IgD-negative memory B cell (primary cell): ENCODE measurements around the gene PI4K2A. TPM values are rescaled to one million over a fixed set of nuclear protein-coding genes. Genes with fewer than 3 reads are reported as not detected.
A peak's percentile ranks its signal among the peaks of the same experiment; 100 is the strongest.
"Not testable (repeated sequence)": the region's sequence is repeated elsewhere in the genome, so short reads cannot be mapped to it uniquely, and the experiment has no call there.

Source experiments
- H3K27ac Mint-ChIP-seq, 3 donors: one replicate each; pipeline ENCODE4 v1.8.0; 2020 to 2022; ENCODE audit warnings: mild to moderate bottlenecking in 3 of 3, mixed read lengths in 3 of 3, moderate library complexity in 1 of 3
- H3K27me3 Mint-ChIP-seq: one replicate; pipeline ENCODE4 v1.8.0; 2021; ENCODE audit warnings: mixed read lengths
- H3K36me3 Mint-ChIP-seq: one replicate; pipeline ENCODE4 v1.8.0; 2020; ENCODE audit warnings: mild to moderate bottlenecking, mixed read lengths
- H3K4me1 Mint-ChIP-seq, 3 donors: one replicate each; pipeline ENCODE4 v1.8.0; 2020 to 2022; ENCODE audit warnings: mixed read lengths in 3 of 3, mild to moderate bottlenecking in 1 of 3
- H3K4me3 Mint-ChIP-seq, 4 donors: one replicate each; pipeline ENCODE4 v1.8.0; 2020 to 2022; ENCODE audit warnings: mild to moderate bottlenecking in 4 of 4, mixed read lengths in 4 of 4, moderate library complexity in 3 of 4
- H3K9me3 Mint-ChIP-seq, 3 donors: one replicate each; pipeline ENCODE4 v1.8.0; 2020 to 2021; ENCODE audit warnings: mixed read lengths in 3 of 3, mild to moderate bottlenecking in 1 of 3
- polyA plus RNA-seq: library from polyadenylated mRNA; unstranded; fragments of 300-500 nt; fragmentation: Illumina TruSeq; gene quantifications from one replicate; pipeline ENCODE4 v1.2.3, GENCODE V29; 2021

PI4K2A gene
- polyA plus RNA-seq, 1 donor from 2014 or later, result 10.0 TPM

DNA sequence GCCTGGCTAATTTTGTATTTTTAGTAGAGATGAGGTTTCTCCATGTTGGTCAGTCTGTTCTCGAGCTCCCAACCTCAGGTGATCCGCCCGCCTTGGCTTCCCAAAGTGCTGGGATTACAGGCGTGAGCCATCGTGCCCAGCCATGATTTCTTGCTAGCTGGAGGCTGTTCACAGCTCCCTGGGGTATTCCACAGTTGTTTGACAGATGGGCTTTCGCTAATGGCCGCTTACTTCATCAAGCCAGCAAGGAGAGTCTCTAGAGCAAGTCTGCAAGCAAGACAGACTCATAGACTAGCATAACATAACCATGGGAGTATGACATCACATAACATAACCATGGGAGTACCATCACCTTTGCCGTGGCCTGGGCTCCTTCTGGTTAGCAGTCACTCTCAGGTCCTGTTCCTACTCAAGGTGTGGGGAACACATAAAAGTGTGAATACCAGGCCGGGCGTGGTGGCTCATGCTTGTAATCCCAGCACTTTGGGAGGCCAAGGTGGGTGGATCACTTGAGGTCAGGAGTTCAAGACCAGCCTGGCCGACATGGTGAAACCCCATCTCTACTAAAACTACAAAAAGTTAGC lies 57.7 kb downstream of the PI4K2A start:
- not testable (repeated sequence) for H3K4me1 Mint-ChIP-seq, H3K9me3 Mint-ChIP-seq, H3K36me3 Mint-ChIP-seq, H3K27ac Mint-ChIP-seq, H3K27me3 Mint-ChIP-seq, H3K4me3 Mint-ChIP-seq

DNA sequence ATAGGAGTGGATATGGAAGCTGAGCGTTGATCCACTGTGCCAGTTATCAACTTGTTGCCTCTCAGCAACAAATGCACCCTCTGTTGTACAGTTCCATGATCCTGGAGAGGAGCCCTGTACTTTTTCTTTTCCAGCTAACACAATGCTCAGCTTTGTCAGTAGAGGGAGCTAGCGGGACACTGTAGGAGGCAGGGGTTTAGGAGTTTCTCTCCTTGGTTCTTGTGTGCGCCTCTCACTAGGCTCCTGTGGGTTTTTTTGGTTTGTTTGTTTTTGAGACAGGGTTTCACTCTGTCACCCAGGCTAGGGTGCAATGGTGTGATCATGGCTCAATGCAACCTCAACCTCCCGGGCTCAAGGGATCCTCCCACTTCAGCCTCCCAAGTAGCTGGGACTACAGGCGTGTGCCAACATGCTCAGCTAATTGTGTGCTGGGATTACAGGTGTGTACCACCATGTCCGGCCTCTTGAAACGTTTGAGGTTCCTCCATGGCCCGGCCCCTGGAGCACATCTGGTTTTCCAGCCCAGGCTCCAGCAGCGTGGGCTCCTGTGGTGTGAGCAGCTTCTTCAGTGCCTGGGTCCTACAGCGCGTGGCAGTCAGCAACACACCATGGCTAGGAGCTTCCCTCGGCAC lies 61.1 kb downstream of the PI4K2A start:
- H3K9me3 Mint-ChIP-seq, result no peaks in the 10 kb centered on the region
- H3K27me3 Mint-ChIP-seq, result peaks cover 8% of the 10 kb centered on the region
- H3K36me3 Mint-ChIP-seq, result no peaks in the 10 kb centered on the region
- H3K27ac Mint-ChIP-seq, result no peak overlapping the region
- H3K4me3 Mint-ChIP-seq, result peak overlapping the region in 1 of 4 donors; percentile 39
- peaks cover 0 to 4% (median 2%) of the 10 kb centered on the region in 3 donors for H3K4me1 Mint-ChIP-seq

DNA sequence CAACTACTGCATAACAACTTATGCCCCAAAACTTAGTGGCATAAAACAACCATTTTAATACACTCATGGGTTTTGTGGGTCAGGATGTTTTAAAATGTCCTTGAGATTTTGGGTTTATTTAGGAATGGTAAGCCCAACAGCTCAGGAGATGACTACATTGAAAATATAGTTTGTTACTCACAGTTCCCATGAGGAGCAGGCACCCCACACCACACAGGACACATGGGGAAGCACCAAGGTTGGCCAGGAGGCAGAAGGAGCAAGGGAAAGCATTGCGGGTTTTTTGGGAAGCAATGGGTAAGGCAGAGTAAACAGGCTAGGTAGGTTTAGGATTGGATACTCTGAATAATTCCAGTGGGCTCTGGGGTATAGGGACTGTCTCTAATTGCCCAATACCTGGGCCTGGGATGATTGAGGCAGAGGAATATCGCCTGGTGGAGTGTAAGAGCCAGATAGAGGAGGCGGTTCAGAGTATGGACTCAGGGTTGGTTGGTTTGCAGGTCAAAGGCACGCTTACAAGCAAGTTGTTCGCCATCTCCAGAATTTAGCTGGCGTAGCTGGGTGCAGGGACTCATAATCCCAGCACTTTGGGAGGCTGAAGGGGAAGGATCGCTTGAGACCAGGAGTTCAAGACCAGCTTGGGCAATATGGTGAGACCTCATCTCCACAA lies 63.1 kb downstream of the PI4K2A start:
- Mint-ChIP-seq H3K4me1 (peaks cover 0 to 4% (median 2%) of the 10 kb centered on the region in 3 donors), H3K4me3 (no peak overlapping the region), H3K27me3 (peaks cover 12% of the 10 kb centered on the region), H3K27ac (no peak overlapping the region), H3K9me3 (no peaks in the 10 kb centered on the region), H3K36me3 (no peaks in the 10 kb centered on the region)

DNA sequence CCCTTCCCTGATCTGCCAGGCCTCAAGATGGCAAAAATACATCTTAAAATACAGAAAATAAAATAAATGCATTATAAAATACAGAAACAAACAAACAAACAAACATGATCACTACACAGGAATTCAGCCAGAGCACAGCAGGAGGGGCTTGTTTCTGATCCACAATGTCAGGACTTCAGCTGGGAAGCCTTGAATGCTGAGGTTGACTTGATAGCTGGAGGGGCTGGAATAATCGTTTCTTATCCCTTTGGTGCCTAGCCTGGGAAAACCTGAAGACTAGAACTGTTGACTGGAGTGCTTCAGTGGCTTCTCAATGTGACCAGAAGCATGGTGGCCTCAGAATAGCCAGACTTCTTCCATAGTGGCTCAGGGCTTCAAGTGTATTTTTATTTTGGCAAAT lies 63.9 kb downstream of the PI4K2A start:
- Mint-ChIP-seq H3K27ac (no peak overlapping the region), H3K9me3 (no peaks in the 10 kb centered on the region), H3K4me1 (peaks cover 0 to 4% (median 2%) of the 10 kb centered on the region in 3 donors), H3K36me3 (no peaks in the 10 kb centered on the region), H3K4me3 (no peak overlapping the region), H3K27me3 (peaks cover 17% of the 10 kb centered on the region)

DNA sequence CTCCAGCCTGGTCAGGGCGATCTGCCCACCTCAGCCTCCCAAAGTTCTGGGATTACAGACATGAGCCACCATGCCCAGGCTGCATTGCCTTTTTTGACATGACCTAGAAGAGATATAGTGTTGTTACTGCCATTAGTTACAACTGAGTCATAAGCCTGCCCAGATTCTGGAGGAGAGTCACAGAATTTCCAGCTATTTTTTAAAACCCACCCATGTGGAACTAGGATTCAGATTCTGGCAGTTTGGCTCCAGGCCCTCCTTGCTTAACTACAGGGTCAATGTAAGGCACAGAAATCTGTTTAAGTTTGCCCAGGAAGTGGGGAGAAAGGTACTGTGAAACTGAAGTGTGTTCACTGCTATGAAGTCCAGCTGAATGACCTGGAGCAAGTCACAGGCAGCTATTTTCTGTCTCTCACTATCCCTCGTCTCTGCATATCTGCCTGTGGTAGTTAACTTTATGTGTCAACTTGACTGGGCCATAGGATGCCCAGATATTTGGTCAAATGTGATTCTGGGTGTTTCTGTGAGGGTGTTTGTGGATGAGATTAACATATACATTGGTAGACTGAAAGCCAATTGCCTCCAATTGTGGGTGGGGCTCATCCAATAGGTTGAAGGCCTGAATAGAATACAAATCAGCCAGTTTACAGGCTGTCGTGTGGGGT lies 64.7 kb downstream of the PI4K2A start:
- Mint-ChIP-seq H3K4me3 (no peak overlapping the region), H3K4me1 (peaks cover 0 to 4% (median 2%) of the 10 kb centered on the region in 3 donors), H3K36me3 (no peaks in the 10 kb centered on the region), H3K27ac (no peak overlapping the region), H3K9me3 (no peaks in the 10 kb centered on the region), H3K27me3 (peaks cover 20% of the 10 kb centered on the region)

DNA sequence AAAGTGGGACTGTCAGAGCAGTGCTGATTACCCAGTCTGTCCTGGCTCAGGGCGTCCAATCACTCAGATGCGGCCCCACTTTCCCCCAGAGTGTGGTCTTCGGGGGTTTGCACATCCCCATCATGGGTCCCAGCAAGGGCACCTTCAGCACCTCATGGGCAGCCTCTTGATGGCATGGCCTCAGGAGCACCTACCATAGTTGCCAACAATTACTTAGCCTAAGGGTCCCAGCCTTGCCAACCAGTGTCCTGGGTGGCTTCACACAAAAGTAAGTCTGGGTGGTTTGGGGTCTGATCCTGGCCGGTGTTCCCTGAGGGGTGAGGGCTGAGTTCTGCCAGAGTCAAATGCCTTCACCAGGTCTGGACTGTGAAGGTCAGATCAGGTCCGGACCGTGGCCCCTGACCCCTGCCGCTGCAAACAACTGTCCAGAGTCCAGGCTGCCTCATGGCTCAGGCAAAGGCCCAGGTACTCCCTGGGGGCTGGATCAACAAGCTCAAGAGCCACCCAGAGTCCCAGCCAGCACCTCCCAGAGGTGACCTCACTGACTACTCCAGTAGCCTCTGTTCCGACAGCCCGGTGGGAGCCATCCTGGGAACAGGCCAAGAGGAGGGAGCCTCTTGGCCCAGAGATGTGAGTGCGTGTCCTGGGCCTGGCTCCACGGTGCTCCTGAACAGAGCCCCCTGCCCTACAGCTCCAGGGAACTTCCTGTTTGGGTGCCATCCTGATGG lies 66.8 kb downstream of the PI4K2A start:
- no peaks in the 10 kb centered on the region for H3K9me3 Mint-ChIP-seq
- H3K27me3 Mint-ChIP-seq, result peaks cover 23% of the 10 kb centered on the region
- H3K4me1 Mint-ChIP-seq, result peaks cover 0 to 4% (median 3%) of the 10 kb centered on the region in 3 donors
- H3K4me3 Mint-ChIP-seq, result no peak overlapping the region
- no peaks in the 10 kb centered on the region for H3K36me3 Mint-ChIP-seq
- H3K27ac Mint-ChIP-seq, result no peak overlapping the region

DNA sequence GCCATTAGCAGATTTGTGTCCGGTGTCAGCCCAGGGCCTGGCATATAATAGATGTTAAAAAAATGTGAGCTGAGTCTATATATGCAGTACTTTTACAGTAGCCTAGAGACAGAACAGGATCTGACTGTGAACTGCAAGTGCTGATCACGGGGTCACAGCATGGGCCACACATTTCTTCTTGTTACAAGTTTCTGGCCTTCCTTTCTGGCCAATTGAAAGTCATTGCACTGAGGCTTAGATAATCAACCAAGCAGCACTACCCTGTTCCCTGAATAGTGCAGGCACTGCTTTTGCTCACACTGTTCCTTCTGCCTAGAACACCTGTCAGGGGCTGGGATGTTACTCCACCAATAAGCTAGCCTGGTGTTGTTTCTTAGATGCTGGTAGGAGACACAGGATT lies 67.7 kb downstream of the PI4K2A start:
- Mint-ChIP-seq H3K4me3 (peak overlapping the region in 1 of 4 donors; percentile 7), H3K9me3 (no peaks in the 10 kb centered on the region), H3K27ac (no peak overlapping the region), H3K36me3 (no peaks in the 10 kb centered on the region), H3K27me3 (peaks cover 23% of the 10 kb centered on the region), H3K4me1 (peaks cover 0 to 8% (median 7%) of the 10 kb centered on the region in 3 donors)

DNA sequence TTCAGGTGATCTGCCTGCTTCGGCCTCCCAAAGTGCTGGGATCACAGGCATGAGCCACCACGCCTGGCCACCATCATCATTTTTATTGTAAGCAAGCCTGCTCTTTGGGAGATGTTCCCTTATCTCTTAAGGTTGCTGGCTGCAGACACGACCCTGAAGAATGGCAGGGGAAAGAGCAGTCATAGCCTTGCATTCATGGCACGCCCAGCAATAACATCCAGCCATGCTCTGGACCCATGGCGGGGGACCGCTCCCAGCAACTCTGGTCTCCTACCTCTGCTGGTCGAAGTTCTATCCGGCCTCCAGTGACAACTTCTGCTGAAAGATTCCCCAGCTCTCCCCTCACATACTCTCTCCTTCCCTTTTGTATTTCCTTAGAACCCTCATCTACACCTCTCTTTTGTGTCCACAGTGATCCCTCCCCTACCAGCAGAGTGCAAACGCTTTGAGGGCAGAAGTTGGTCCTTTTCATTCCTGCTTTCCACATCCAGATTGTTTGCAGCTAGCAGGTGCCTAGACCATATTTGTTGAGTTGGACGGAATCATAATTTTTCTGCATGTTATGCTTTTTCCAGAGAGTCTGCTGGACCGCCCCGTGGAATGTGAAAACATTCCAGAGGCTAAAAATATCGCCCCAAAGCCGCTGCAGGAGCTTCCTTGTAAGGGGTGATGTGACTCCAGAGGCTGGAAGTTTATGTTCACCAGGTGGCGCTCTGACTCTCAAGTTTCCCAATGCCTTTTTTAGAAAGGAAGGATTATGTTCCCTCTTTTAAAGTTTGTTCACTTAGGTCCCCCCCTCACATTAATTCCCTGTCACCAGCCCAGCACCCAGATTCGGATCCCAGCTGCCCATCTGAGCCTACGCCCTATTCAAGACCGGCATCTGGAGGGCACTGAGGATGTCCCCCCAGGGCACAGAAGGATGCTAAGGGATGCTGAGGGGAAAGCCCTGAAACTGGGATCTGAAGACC lies 68.8 kb downstream of the PI4K2A start:
- Mint-ChIP-seq H3K4me3 (peak overlapping the region in 1 of 4 donors; percentile 17), H3K9me3 (no peaks in the 10 kb centered on the region), H3K4me1 (peaks cover 4 to 9% (median 6%) of the 10 kb centered on the region in 3 donors), H3K27me3 (peaks cover 23% of the 10 kb centered on the region), H3K36me3 (no peaks in the 10 kb centered on the region), H3K27ac (no peak overlapping the region)

DNA sequence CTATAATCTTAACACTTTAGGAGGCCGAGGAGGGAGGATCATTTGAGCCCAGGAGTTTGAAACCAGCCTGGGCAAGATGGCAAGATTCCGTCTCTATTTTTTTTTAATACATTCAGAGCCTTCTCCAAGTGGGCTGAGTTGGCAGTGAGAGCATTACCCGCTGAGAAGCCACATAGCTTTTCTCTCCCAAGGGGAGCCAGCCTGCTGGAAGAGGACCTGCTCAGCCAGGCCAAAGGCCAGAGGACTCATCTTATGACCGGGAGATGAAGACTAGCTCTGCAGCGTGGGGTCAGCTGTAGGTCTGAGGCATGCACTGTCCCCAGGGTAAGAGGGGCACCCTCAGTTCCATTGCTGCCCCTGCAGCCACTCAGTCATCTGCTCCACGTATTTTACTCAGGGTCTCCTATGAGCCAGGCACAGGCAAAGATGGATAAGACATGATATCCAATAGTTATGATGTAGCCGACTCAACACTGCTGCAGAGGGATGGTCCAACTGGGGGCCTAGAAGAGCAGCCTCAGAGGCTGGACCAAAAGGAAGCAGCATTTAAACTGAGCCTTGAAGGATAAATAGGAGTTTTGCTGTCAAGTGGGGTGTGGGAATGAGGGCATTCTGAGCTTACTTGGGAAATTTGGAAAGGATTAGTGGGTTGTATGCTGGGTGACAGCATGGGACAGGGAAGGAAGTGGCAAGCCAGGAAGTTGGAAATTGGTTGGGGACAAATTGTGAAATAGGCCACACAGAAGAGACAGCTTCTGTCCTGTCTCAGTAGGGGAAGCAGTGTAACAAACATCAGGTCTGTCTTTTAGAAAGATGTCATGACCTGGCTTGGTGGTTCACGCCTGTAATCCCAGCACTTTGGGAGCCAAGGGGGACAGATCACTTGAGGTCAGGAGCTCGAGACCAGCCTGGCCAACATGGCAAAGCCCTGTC lies 71.4 kb downstream of the PI4K2A start:
- Mint-ChIP-seq H3K9me3 (no peaks in the 10 kb centered on the region), H3K27ac (peak overlapping the region in 1 of 3 donors; percentile 76), H3K27me3 (peaks cover 20% of the 10 kb centered on the region)

DNA sequence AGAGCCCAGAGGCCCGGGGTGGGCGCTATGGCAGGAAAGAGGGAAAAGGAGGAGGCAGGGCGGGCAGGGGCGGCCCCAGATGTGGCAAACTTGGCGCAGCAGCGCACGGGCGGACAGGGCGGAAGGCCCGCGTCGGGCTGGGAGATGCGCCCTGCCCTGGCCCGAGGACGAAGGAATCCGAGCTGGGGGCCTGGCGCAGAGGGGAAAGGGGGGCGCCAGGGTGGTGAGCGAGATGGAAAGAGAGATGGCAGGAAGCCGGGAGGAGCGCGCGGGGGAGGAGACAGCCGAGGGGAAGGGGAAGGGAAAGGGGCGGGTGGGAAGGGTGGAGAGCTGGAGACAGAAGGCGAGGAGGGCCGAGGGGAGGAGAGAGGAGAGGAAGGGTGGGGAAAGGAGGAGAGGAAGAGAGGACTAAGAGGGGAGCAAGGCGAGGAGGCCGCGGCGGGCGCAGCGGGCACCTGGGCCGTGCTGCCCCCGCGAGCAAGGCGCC lies 72.9 kb downstream of the PI4K2A start, which contains the start of gene MARVELD1:
Gene MARVELD1, plus strand, starts transcription at position 392 of the 487 bp plus-strand sequence. CDS start 147 bp downstream, outside the sequence.
- Mint-ChIP-seq H3K4me3 (peak within 1 kb of the TSS; percentile 91 to 99 (median 98)), H3K36me3 (peaks cover 1% of the 10 kb centered on the region), H3K9me3 (no peaks in the 10 kb centered on the region), H3K4me1 (peaks cover 6 to 11% (median 9%) of the 10 kb centered on the region in 3 donors), H3K27ac (peak within 1 kb of the TSS; percentile 15 to 90 (median 76)), H3K27me3 (peaks cover 17% of the 10 kb centered on the region)

More for the DNA sequence above, 71.4 kb downstream of the PI4K2A start:
- Mint-ChIP-seq H3K36me3 (no peaks in the 10 kb centered on the region), H3K4me3 (peak overlapping the region; percentile 0 to 76 (median 66)), H3K4me1 (peaks cover 6 to 11% (median 9%) of the 10 kb centered on the region in 3 donors)

DNA sequence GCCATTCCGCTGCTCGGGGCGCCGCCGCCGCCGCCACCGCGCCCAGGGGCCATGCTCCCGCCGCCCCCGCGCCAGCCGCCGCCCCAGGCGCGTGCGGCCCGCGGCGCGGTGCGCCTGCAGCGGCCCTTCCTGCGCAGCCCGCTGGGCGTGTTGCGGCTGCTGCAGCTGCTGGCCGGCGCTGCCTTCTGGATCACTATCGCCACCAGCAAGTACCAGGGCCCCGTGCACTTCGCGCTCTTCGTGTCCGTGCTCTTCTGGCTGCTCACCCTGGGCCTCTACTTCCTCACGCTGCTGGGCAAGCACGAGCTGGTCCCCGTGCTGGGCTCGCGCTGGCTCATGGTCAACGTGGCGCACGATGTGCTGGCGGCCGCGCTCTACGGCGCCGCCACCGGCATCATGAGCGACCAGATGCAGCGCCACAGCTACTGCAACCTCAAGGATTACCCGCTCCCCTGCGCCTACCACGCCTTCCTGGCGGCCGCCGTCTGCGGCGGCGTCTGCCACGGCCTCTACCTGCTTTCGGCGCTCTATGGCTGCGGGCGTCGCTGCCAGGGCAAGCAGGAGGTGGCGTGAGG lies 73.4 kb downstream of the PI4K2A start:
- Mint-ChIP-seq H3K27me3 (peaks cover 13% of the 10 kb centered on the region), H3K27ac (peak overlapping the region in 1 of 3 donors; percentile 90), H3K9me3 (no peaks in the 10 kb centered on the region), H3K4me1 (peaks cover 6 to 11% (median 9%) of the 10 kb centered on the region in 3 donors), H3K36me3 (peaks cover 1% of the 10 kb centered on the region), H3K4me3 (peak overlapping the region; percentile 91 to 99 (median 98))
